ENCODE measurements around the gene TLK1.

DNA sequence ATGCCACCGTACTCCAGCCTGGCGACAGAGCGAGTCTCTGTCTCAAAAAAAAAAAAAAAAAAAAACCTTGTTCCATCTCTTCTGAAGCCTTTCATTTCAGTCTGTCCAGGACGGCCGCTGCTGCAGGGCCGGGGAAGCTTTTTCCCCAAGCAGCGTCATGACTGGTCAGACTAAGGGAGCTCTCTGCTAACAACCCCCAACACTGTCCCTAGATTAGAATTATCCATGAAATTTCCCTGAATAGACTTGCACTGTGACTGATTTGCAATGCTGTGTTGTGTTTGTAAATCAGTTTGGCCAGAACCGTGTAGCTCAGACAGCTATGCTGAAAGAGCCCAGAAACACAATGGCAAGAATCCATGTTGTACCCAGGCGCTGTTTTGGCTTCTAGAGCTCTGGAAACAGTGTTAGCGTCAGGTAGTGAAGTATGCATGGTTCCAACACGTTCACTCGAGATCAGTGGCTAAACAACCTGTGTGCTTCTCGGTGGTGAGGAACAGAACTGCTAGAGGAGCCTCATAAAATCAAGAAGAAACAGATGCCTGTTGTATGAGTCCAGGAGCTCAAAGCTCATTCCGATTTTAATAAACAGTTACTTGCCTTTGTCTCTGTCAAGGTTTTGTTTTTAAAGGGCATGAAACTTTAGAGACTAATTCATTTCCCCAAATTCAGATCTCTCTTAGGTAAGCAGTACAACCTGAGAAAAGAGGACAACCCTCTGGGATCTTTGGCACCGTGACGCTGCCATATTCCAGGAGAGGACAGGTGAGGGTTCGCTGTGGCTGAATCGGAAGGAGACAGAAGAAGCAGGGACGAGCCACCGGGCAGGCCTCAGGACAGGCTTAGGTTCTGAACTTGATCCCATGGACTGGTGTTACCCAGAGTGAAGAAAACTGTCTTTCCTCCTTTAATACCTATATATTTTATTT lies 188.1 kb downstream of the TLK1 start:
- TF ChIP-seq EZH2 (IDR thresholded peaks at IDR 0.05; ENCODE audit: low read length, unreplicated experiment) (no peak), EZH2phosphoT487 (IDR thresholded peaks at IDR 0.05; ENCODE audit: borderline replicate concordance, low read length) (no peak)
- TF ChIP-seq, protein P1, sequence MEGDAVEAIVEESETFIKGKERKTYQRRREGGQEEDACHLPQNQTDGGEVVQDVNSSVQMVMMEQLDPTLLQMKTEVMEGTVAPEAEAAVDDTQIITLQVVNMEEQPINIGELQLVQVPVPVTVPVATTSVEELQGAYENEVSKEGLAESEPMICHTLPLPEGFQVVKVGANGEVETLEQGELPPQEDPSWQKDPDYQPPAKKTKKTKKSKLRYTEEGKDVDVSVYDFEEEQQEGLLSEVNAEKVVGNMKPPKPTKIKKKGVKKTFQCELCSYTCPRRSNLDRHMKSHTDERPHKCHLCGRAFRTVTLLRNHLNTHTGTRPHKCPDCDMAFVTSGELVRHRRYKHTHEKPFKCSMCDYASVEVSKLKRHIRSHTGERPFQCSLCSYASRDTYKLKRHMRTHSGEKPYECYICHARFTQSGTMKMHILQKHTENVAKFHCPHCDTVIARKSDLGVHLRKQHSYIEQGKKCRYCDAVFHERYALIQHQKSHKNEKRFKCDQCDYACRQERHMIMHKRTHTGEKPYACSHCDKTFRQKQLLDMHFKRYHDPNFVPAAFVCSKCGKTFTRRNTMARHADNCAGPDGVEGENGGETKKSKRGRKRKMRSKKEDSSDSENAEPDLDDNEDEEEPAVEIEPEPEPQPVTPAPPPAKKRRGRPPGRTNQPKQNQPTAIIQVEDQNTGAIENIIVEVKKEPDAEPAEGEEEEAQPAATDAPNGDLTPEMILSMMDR (conservative IDR thresholded peaks at IDR 0.05; ENCODE audit: low read depth, low read length): no peak
